GM18505 (cell line): ENCODE results near the gene ALG9.

Experiments
- ATAC-seq: cut with Tn5 transposase; IDR thresholded peaks from one replicate; pipeline ENCODE4 v1.9.1; 2021; ENCODE audit not compliant: unreplicated experiment
- POLR2A ChIP-seq: IDR thresholded peaks from 4 replicates; pipeline ENCODE4 v1.6.1; 2011; ENCODE audit warnings: borderline replicate concordance; ENCODE audit not compliant: insufficient read depth, insufficient read length; ENCODE audit errors: extremely low read depth

ALG9 gene

GRCh38 chr11:111765984-111766833 is 105.2 kb downstream of the ALG9 start, which contains the start of gene PPP2R1B:
Gene PPP2R1B (minus strand): TSS chr11:111766389. CDS start chr11:111766361, 28 bp downstream.
- TF ChIP-seq POLR2A: peak; percentile 76
- peak; percentile 85 for ATAC-seq

- peak; percentile 36 for ATAC-seq
- TF ChIP-seq POLR2A: no peak
These were observed 105.9 kb downstream of the ALG9 start for GRCh38 chr11:111765320-111765983.

GRCh38 chr11:111764621-111765020 is 106.8 kb downstream of the ALG9 start:
- ATAC-seq: no peak
- no peak for TF ChIP-seq POLR2A

- TF ChIP-seq POLR2A: no peak
- ATAC-seq: no peak
These were observed 108.3 kb downstream of the ALG9 start for GRCh38 chr11:111762981-111763643.

- no peak for TF ChIP-seq POLR2A
- ATAC-seq: no peak
These were observed 108.9 kb downstream of the ALG9 start for GRCh38 chr11:111762526-111762925.

- TF ChIP-seq POLR2A: no peak
- ATAC-seq: no peak
These were observed 110.3 kb downstream of the ALG9 start for GRCh38 chr11:111761036-111761435.

- no peak for TF ChIP-seq POLR2A
- ATAC-seq: no peak
These were observed 111.5 kb downstream of the ALG9 start for GRCh38 chr11:111759778-111760407.

- no peak for TF ChIP-seq POLR2A
- no peak for ATAC-seq
These were observed 112.0 kb downstream of the ALG9 start for GRCh38 chr11:111759376-111759775.

- no peak for ATAC-seq
- no peak for TF ChIP-seq POLR2A
These were observed 115.3 kb downstream of the ALG9 start for GRCh38 chr11:111756097-111756496.

GRCh38 chr11:111749646-111750045 is 121.7 kb downstream of the ALG9 start:
- ATAC-seq: no peak
- no peak for TF ChIP-seq POLR2A

- no peak for ATAC-seq
- TF ChIP-seq POLR2A: no peak
These were observed 123.2 kb downstream of the ALG9 start for GRCh38 chr11:111748035-111748804.

GRCh38 chr11:111745719-111746504 is 125.5 kb downstream of the ALG9 start:
- ATAC-seq: no peak
- no peak for TF ChIP-seq POLR2A
